HG03064 (cell line): ENCODE results near the gene GOLPH3.
"Not testable (repeated sequence)": the region's sequence is repeated elsewhere in the genome, so short reads cannot be mapped to it uniquely, and the experiment has no call there.

Source experiments
- ATAC-seq: cut with Tn5 transposase; IDR thresholded peaks from one replicate; pipeline ENCODE4 v1.9.1; 2021; ENCODE audit warnings: low read depth; ENCODE audit not compliant: unreplicated experiment

Gene GOLPH3

GRCh38 chr5:32100691-32101302, 73.3 kb downstream of the GOLPH3 start:
- no peak for ATAC-seq

- no peak for ATAC-seq
Measured at GRCh38 chr5:32100230-32100629, 73.9 kb downstream of the GOLPH3 start.

GRCh38 chr5:32099486-32100035, 74.6 kb downstream of the GOLPH3 start:
- no peak for ATAC-seq

GRCh38 chr5:32098890-32099310, 75.2 kb downstream of the GOLPH3 start:
- no peak for ATAC-seq

- ATAC-seq: no peak
Measured at GRCh38 chr5:32098291-32098690, 75.8 kb downstream of the GOLPH3 start.

- ATAC-seq: no peak
Measured at GRCh38 chr5:32096891-32097595, 77.1 kb downstream of the GOLPH3 start.

GRCh38 chr5:32095261-32095671, 78.9 kb downstream of the GOLPH3 start:
- no peak for ATAC-seq

GRCh38 chr5:32094691-32095090, 79.4 kb downstream of the GOLPH3 start:
- no peak for ATAC-seq

- ATAC-seq: peak; percentile 93
Measured at GRCh38 chr5:32092938-32093812, 80.9 kb downstream of the GOLPH3 start.

GRCh38 chr5:32090755-32091128, 83.4 kb downstream of the GOLPH3 start:
- ATAC-seq: no peak

- no peak for ATAC-seq
Measured at GRCh38 chr5:32090026-32090754, 83.9 kb downstream of the GOLPH3 start.

- ATAC-seq: no peak
Measured at GRCh38 chr5:32089146-32090000, 84.7 kb downstream of the GOLPH3 start.

- no peak for ATAC-seq
Measured at GRCh38 chr5:32088214-32088613, 85.9 kb downstream of the GOLPH3 start.

GRCh38 chr5:32087086-32088082, 86.7 kb downstream of the GOLPH3 start:
- ATAC-seq: no peak

- ATAC-seq: no peak
Measured at GRCh38 chr5:32083981-32084430, 90.1 kb downstream of the GOLPH3 start.

GRCh38 chr5:32082701-32083100, 91.4 kb downstream of the GOLPH3 start:
- ATAC-seq: no peak

GRCh38 chr5:32080565-32080964, 93.6 kb downstream of the GOLPH3 start:
- ATAC-seq: not testable (repeated sequence)

- not testable (repeated sequence) for ATAC-seq
Measured at GRCh38 chr5:32078855-32079254, 95.3 kb downstream of the GOLPH3 start.
